ENCODE measurements around the gene EEF2.

Gene EEF2

DNA sequence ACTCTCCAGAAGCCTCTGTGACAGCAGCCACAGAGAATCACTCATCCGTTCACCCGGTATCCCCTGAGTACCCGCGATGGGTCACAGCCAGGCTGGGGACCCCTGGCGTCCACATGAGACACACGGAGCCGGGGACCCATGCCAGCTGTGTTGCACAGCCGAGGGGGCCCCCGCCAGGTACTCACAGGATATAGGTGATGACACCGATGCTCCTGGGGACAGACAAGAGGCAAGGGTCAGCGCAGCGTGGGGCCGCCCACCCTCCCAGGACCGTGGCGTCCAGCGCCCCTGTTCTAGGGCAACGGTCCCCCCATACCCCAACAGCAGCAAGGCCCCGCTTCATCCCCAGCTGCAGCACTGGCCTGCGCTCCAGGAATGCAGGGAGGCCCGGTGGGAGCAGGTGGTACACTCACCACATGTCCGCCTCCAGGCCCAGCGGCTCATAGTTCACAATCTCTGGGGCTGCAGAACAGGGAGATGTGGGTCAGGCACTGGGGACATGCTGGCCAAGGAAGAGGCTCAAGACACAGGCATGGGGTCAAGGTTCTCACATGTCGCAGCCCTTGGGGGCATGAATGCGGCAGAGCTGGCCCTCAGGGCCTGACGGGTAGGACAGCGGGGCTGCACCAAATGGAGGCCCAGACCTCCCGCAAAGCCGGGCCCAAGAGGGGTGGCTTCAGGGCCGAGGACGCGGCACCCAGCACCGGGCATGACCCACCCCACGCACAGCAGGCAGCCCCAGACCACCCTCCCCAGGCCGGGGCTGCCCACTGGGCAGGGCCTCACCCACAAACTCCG lies 21.6 kb downstream of the EEF2 start:
- Histone ChIP-seq H3K27ac (no peak overlapping the region), H3K9me3 (ENCODE audit: control insufficient read depth, low read length) (no peaks in the 10 kb centered on the region), H3K79me2 (peaks cover 16% of the 10 kb centered on the region), H3K4me1 (no peaks in the 10 kb centered on the region), H3K27me3 (ENCODE audit: control insufficient read depth, insufficient read depth, low read length) (no peaks in the 10 kb centered on the region), H3K4me3 (ENCODE audit: low read depth, low read length) (no peak overlapping the region), H3K36me3 (ENCODE audit: control insufficient read depth, insufficient read depth, low read length) (no peaks in the 10 kb centered on the region), H2AFZ (no peak overlapping the region), H3K4me2 (ENCODE audit: low read length) (no peak overlapping the region), H3K9ac (no peak overlapping the region)
- TF ChIP-seq, protein P1, sequence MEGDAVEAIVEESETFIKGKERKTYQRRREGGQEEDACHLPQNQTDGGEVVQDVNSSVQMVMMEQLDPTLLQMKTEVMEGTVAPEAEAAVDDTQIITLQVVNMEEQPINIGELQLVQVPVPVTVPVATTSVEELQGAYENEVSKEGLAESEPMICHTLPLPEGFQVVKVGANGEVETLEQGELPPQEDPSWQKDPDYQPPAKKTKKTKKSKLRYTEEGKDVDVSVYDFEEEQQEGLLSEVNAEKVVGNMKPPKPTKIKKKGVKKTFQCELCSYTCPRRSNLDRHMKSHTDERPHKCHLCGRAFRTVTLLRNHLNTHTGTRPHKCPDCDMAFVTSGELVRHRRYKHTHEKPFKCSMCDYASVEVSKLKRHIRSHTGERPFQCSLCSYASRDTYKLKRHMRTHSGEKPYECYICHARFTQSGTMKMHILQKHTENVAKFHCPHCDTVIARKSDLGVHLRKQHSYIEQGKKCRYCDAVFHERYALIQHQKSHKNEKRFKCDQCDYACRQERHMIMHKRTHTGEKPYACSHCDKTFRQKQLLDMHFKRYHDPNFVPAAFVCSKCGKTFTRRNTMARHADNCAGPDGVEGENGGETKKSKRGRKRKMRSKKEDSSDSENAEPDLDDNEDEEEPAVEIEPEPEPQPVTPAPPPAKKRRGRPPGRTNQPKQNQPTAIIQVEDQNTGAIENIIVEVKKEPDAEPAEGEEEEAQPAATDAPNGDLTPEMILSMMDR (IDR thresholded peaks at IDR 0.05): no peak

DNA sequence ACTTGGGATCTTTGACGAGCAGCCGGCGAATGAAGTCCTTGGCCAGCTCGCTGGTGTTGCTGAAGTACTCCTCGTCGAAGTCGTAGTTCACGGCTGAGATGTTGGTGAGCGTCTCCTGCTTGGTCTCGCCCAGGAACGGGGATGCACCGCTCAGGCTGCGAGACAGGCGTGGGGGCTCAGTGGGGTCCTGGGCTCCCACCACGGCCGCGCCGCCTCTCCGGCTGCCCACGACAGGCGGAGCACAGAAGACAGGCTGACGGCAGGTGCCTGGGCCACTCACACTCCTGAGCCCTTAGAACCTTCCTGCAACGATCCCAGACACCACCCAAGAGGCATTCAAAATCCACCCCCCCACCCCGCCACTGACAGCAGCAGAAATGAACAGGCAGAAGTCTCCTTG lies 24.3 kb downstream of the EEF2 start:
- Histone ChIP-seq H3K4me1 (no peaks in the 10 kb centered on the region), H3K27ac (no peak overlapping the region), H3K4me3 (ENCODE audit: low read depth, low read length) (no peak overlapping the region), H2AFZ (no peak overlapping the region), H3K9me3 (ENCODE audit: control insufficient read depth, low read length) (no peaks in the 10 kb centered on the region), H3K36me3 (ENCODE audit: control insufficient read depth, insufficient read depth, low read length) (no peaks in the 10 kb centered on the region), H3K4me2 (ENCODE audit: low read length) (no peak overlapping the region), H3K79me2 (peaks cover 6% of the 10 kb centered on the region), H3K9ac (no peak overlapping the region), H3K27me3 (ENCODE audit: control insufficient read depth, insufficient read depth, low read length) (no peaks in the 10 kb centered on the region)
- TF ChIP-seq, protein P1 (IDR thresholded peaks at IDR 0.05): no peak

DNA sequence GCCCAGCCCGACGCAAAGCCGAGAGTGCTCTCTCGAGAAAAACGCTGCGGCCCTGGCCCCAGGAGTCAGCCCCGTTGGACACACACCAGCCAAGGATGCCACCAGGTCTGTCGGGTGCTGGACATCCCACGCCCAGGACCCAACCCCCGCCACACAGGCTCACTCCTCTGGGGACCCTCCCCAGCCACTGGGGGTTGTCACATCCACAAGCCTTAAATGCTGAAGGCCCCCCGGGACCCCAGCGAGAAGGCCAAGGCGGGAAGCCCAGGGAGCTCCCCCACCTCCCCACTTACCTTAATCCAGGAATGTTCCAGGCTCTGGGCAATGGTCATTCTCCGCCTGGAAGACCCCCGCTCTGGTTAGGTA lies 25.5 kb downstream of the EEF2 start:
- no peak overlapping the region for H3K4me2 ChIP-seq (ENCODE audit: low read length)
- no peaks in the 10 kb centered on the region for H3K4me1 ChIP-seq
- no peaks in the 10 kb centered on the region for H3K79me2 ChIP-seq
- TF ChIP-seq, protein P1 (IDR thresholded peaks at IDR 0.05): no peak
- no peaks in the 10 kb centered on the region for H3K27me3 ChIP-seq (ENCODE audit: control insufficient read depth, insufficient read depth, low read length)
- no peak overlapping the region for H3K4me3 ChIP-seq (ENCODE audit: low read depth, low read length)
- no peaks in the 10 kb centered on the region for H3K36me3 ChIP-seq (ENCODE audit: control insufficient read depth, insufficient read depth, low read length)
- H3K27ac ChIP-seq: no peak overlapping the region
- no peak overlapping the region for H2AFZ ChIP-seq
- H3K9ac ChIP-seq: no peak overlapping the region
- H3K9me3 ChIP-seq (ENCODE audit: control insufficient read depth, low read length): no peaks in the 10 kb centered on the region

- H3K27me3 ChIP-seq (ENCODE audit: control insufficient read depth, insufficient read depth, low read length): no peaks in the 10 kb centered on the region
- H3K79me2 ChIP-seq: no peaks in the 10 kb centered on the region
- H3K4me3 ChIP-seq (ENCODE audit: low read depth, low read length): no peak overlapping the region
- no peaks in the 10 kb centered on the region for H3K9me3 ChIP-seq (ENCODE audit: control insufficient read depth, low read length)
- no peaks in the 10 kb centered on the region for H3K4me1 ChIP-seq
- no peak overlapping the region for H2AFZ ChIP-seq
- H3K27ac ChIP-seq: no peak overlapping the region
- H3K4me2 ChIP-seq (ENCODE audit: low read length): no peak overlapping the region
- TF ChIP-seq, protein P1 (IDR thresholded peaks at IDR 0.05): no peak
- no peak overlapping the region for H3K9ac ChIP-seq
- no peaks in the 10 kb centered on the region for H3K36me3 ChIP-seq (ENCODE audit: control insufficient read depth, insufficient read depth, low read length)
These were observed 26.2 kb downstream of the EEF2 start for GRCh38 chr19:3958836-3959765.
